Measurements from ENCODE around the gene HMSD.

GRCh38 chr18:63903851-63904570 is 45.1 kb upstream of the HMSD start:
- TF ChIP-seq, protein P1, sequence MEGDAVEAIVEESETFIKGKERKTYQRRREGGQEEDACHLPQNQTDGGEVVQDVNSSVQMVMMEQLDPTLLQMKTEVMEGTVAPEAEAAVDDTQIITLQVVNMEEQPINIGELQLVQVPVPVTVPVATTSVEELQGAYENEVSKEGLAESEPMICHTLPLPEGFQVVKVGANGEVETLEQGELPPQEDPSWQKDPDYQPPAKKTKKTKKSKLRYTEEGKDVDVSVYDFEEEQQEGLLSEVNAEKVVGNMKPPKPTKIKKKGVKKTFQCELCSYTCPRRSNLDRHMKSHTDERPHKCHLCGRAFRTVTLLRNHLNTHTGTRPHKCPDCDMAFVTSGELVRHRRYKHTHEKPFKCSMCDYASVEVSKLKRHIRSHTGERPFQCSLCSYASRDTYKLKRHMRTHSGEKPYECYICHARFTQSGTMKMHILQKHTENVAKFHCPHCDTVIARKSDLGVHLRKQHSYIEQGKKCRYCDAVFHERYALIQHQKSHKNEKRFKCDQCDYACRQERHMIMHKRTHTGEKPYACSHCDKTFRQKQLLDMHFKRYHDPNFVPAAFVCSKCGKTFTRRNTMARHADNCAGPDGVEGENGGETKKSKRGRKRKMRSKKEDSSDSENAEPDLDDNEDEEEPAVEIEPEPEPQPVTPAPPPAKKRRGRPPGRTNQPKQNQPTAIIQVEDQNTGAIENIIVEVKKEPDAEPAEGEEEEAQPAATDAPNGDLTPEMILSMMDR (IDR thresholded peaks at IDR 0.05): no peak
- no peak for TF ChIP-seq EP300 (IDR thresholded peaks at IDR 0.05)
- no peak for TF ChIP-seq POLR2AphosphoS5 (IDR thresholded peaks at IDR 0.05)

Measured in suprapubic skin (tissue), 4 donors.